A549 treated with Mapracorat at 1 μM for 4 hours (cell line): ENCODE data around the gene SLC25A19. TPM values are rescaled to one million over a fixed set of nuclear protein-coding genes. Genes with fewer than 3 reads are reported as not detected.

Experiments used
- total RNA-seq: library from RNA; stranded (reverse); fragments of 200-300 nt; extraction: Qiagen RNA extraction; gene quantifications from 5 replicates; pipeline ENCODE4 v1.2.3, GENCODE V29; 2022

The SLC25A19 gene
- 14.2 to 20.8 TPM (median 19.1 TPM) in 5 replicates for total RNA-seq

GRCh38 chr17:75289115-75289831, at the start of gene SLC25A19:
Gene SLC25A19, minus strand, starts transcription at chr17:75289433. Its CDS starts 2,669 bp downstream, at chr17:75286764.

GRCh38 chr17:75270966-75271232, 18.3 kb downstream of the SLC25A19 start, which contains the start of gene MIF4GD:
Gene MIF4GD, minus strand, starts transcription at chr17:75271231. Its CDS starts 1,036 bp downstream, at chr17:75270195.

GRCh38 chr17:75261336-75262111, 27.7 kb downstream of the SLC25A19 start, which contains the start of the genes GGA3 and MRPS7:
Gene GGA3, minus strand, starts transcription at chr17:75261606. Its CDS starts 19 bp downstream, at chr17:75261587.
Gene MRPS7, plus strand, starts transcription at chr17:75261879. Its CDS starts 22 bp downstream, at chr17:75261901.

Other genes starting within 250 kb of the SLC25A19 start
- 461 to 610 TPM (median 475 TPM) in 5 replicates for gene ATP5PD, start 242.5 kb downstream of the SLC25A19 start, total RNA-seq
- gene KCTD2, start 242.2 kb downstream of the SLC25A19 start, total RNA-seq, result 29.0 to 32.7 TPM (median 31.2 TPM) in 5 replicates
- 22.0 to 35.0 TPM (median 31.0 TPM) in 5 replicates for gene SLC16A5, start 201.5 kb downstream of the SLC25A19 start, total RNA-seq
- 15.8 to 20.6 TPM (median 17.5 TPM) in 5 replicates for gene ARMC7, start 179.5 kb downstream of the SLC25A19 start, total RNA-seq
- gene NT5C, start 157.7 kb downstream of the SLC25A19 start, total RNA-seq, result 86.4 to 137 TPM (median 131 TPM) in 5 replicates
- gene JPT1, start 134.9 kb downstream of the SLC25A19 start, total RNA-seq, result 721 to 863 TPM (median 776 TPM) in 5 replicates
- 342 to 401 TPM (median 370 TPM) in 5 replicates for gene SUMO2, start 106.5 kb downstream of the SLC25A19 start, total RNA-seq
- gene NUP85, start 83.8 kb downstream of the SLC25A19 start, total RNA-seq, result 93.6 to 108 TPM (median 95.6 TPM) in 5 replicates
- 23.4 to 33.3 TPM (median 27.7 TPM) in 5 replicates for gene GGA3, start 27.8 kb downstream of the SLC25A19 start, total RNA-seq
- 146 to 184 TPM (median 176 TPM) in 5 replicates for gene MRPS7, start 27.6 kb downstream of the SLC25A19 start, total RNA-seq
- 32.7 to 38.4 TPM (median 38.0 TPM) in 5 replicates for gene MIF4GD, start 18.2 kb downstream of the SLC25A19 start, total RNA-seq
- 83.4 to 98.5 TPM (median 95.9 TPM) in 5 replicates for gene GRB2, start 116.2 kb upstream of the SLC25A19 start, total RNA-seq
- gene TMEM94, start 167.2 kb upstream of the SLC25A19 start, total RNA-seq, result 41.3 to 47.9 TPM (median 45.7 TPM) in 5 replicates
- gene CASKIN2, start 226.1 kb upstream of the SLC25A19 start, total RNA-seq, result 7.3 to 12.7 TPM (median 11.6 TPM) in 5 replicates
- 25.3 to 44.1 TPM (median 39.3 TPM) in 5 replicates for gene TSEN54, start 227.1 kb upstream of the SLC25A19 start, total RNA-seq
- 19.9 to 33.2 TPM (median 31.7 TPM) in 5 replicates for gene LLGL2, start 236.3 kb upstream of the SLC25A19 start, total RNA-seq